Transverse colon (tissue), 4 donors: ENCODE data around the gene PALLD. TPM values are rescaled to one million over a fixed set of nuclear protein-coding genes. Genes with fewer than 3 reads are reported as not detected.
A peak's percentile ranks its signal among the peaks of the same experiment; 100 is the strongest.

Experiments
- DNase-seq: peaks from one replicate; pipeline ENCODE4 v3.0.0-alpha.2; 2019
- H3K27ac ChIP-seq, 4 donors: fragments of 200-600 bp; sonication (generic); 2 replicates each; pipeline ENCODE4 v1.5.1; 2016 to 2018; ENCODE audit warnings: inconsistent platforms in 4 of 4
- H3K27me3 ChIP-seq: fragments of 200-600 bp; sonication (generic); 2 replicates; pipeline ENCODE4 v1.5.1; 2017; ENCODE audit warnings: inconsistent platforms
- H3K36me3 ChIP-seq, 4 donors: fragments of 200-600 bp; sonication (generic); 2 replicates each; pipeline ENCODE4 v1.5.1; 2017 to 2019; ENCODE audit warnings: inconsistent platforms in 4 of 4
- H3K4me1 ChIP-seq, 4 donors: fragments of 200-600 bp; sonication (generic); 2 replicates each; pipeline ENCODE4 v1.5.1; 2017 to 2020; ENCODE audit warnings: inconsistent platforms in 4 of 4
- H3K4me3 ChIP-seq, 4 donors: fragments of 200-600 bp; sonication (generic); 1 replicate in 1 of 4; 2 replicates in 3 of 4; pipeline versions ENCODE4 v1.5.1 to v1.6.1; 2017 to 2019; ENCODE audit warnings: inconsistent platforms in 4 of 4
- H3K9me3 ChIP-seq, 2 donors: fragments of 200-600 bp; sonication (generic); 2 replicates each; pipeline ENCODE4 v1.5.1; 2017 to 2019; ENCODE audit warnings: inconsistent platforms in 2 of 2
- CTCF ChIP-seq, 5 experiments: fragments of 200-600 bp in 3 of 5; fragments of 450-650 bp in 2 of 5; sonication (generic) in 3 of 5; IDR thresholded peaks; 1 replicate in 2 of 5; 2 replicates in 3 of 5; pipeline ENCODE4 v1.5.1; 2016 to 2017; ENCODE audit warnings: antibody characterized with exemption in 5 of 5, inconsistent platforms in 3 of 5, mild to moderate bottlenecking in 2 of 5, moderate library complexity in 1 of 5
- EP300 ChIP-seq: sonication (generic); formaldehyde crosslinking; IDR thresholded peaks from one replicate; pipeline ENCODE4 v1.6.1; 2017; ENCODE audit warnings: antibody characterized with exemption, low read depth
- POLR2A ChIP-seq: fragments of 450-650 bp; IDR thresholded peaks from one replicate; pipeline ENCODE4 v1.6.1; 2016; ENCODE audit warnings: antibody characterized with exemption, mild to moderate bottlenecking, moderate library complexity
- POLR2AphosphoS5 ChIP-seq, 3 donors: sonication (generic); formaldehyde crosslinking; IDR thresholded peaks; one replicate each; pipeline ENCODE4 v1.6.1; 2016; ENCODE audit warnings: antibody characterized with exemption in 3 of 3
- WGBS, 2 donors: methylation state at CpG; one replicate each; pipeline ENCODE4 v1.1.5; 2018; ENCODE audit warnings: low coverage in 1 of 2; 5-methylcytosine and 5-hydroxymethylcytosine counted together
- in situ Hi-C, 4 donors: fragments of 200-750 bp; cut with MboI; loops; one replicate each; pipeline versions ENCODE4 v1.15.0 to v1.15.1; 2017; ENCODE audit warnings: low sequenced_read_pairs in 3 of 4, low pct_ligation_motif_present in 1 of 4, low pct_unique_long_range_greater_than_20kb in 1 of 4
- intact Hi-C: fragments of 100-400 bp; cut with DNase I; formaldehyde crosslinking; loops from one replicate; pipeline ENCODE4 v1.15.1; 2023; ENCODE audit warnings: low total_unique reads
- total RNA-seq, 4 donors: library from RNA; depleted of rRNA; stranded (reverse); fragments of >200 nt; gene quantifications; one replicate each; pipeline ENCODE4 v1.1.0, GENCODE V29; 2016

Gene PALLD
- total RNA-seq, 4 donors from 2014 or later, result 230 to 309 (median 278) TPM

DNA sequence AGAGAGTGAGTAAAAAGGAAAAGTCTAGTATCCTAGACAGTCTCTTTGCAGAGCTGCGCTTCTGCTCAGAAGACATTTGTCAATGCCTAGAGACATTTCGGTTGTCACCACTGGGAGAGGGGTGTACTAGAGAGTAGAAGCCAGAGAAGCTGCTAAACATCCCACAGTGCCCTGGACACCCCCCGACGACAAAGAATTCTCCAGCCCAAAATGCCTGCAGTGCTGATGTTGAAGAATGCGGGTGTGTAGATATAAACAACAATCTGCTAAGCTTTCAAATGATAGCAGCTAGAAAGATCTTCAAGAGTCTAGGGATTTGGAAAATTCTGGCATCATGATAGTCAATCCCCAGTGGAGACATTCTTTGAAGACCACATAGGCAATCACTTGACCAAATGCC lies 90.1 kb downstream of the PALLD start:
- in situ Hi-C loops, result loop anchor here (10.0 to 25.0 kb wide), 2 partner anchors 325 to 328 kb away; no protein-coding TSS in a partner anchor
- no peak for TF ChIP-seq EP300
- no peak for TF ChIP-seq POLR2AphosphoS5 (IDR thresholded peaks at IDR 0.05)
- no peak for TF ChIP-seq CTCF (IDR thresholded peaks at IDR 0.05)
- TF ChIP-seq POLR2A, result no peak
- H3K9me3 ChIP-seq, result no peaks in the 10 kb centered on the region
- no peak for DNase-seq
- H3K27me3 ChIP-seq, result no peaks in the 10 kb centered on the region
- H3K4me1 ChIP-seq, result peaks cover 0 to 7% (median 3%) of the 10 kb centered on the region in 4 donors
- H3K27ac ChIP-seq, result peak overlapping the region in 2 of 4 donors; percentile 32 to 64
- H3K4me3 ChIP-seq, result no peak overlapping the region
- intact Hi-C loops, result no loop called here
- H3K36me3 ChIP-seq, result no peaks in the 10 kb centered on the region
- WGBS, 2 donors, result 71 to 95% methylated on average over 3 to 5 of the region's 5 CpGs

- Histone ChIP-seq H3K27ac (peak overlapping the region in 2 of 4 donors; percentile 32 to 64), H3K4me3 (no peak overlapping the region), H3K4me1 (peaks cover 0 to 7% (median 3%) of the 10 kb centered on the region in 4 donors), H3K27me3 (no peaks in the 10 kb centered on the region), H3K9me3 (no peaks in the 10 kb centered on the region), H3K36me3 (no peaks in the 10 kb centered on the region)
- in situ Hi-C loops, result loop anchor here (10.0 to 25.0 kb wide), 2 partner anchors 325 to 327 kb away; no protein-coding TSS in a partner anchor
- WGBS, 2 donors, result 67 to 89% methylated on average over 3 to 11 of the region's 11 CpGs
- TF ChIP-seq POLR2AphosphoS5 (IDR thresholded peaks at IDR 0.05) (no peak), POLR2A (no peak), EP300 (no peak), CTCF (IDR thresholded peaks at IDR 0.05) (no peak)
- intact Hi-C loops, result no loop called here
- no peak for DNase-seq
Observed at GRCh38 chr4:168587411-168588125, 90.7 kb downstream of the PALLD start.

DNA sequence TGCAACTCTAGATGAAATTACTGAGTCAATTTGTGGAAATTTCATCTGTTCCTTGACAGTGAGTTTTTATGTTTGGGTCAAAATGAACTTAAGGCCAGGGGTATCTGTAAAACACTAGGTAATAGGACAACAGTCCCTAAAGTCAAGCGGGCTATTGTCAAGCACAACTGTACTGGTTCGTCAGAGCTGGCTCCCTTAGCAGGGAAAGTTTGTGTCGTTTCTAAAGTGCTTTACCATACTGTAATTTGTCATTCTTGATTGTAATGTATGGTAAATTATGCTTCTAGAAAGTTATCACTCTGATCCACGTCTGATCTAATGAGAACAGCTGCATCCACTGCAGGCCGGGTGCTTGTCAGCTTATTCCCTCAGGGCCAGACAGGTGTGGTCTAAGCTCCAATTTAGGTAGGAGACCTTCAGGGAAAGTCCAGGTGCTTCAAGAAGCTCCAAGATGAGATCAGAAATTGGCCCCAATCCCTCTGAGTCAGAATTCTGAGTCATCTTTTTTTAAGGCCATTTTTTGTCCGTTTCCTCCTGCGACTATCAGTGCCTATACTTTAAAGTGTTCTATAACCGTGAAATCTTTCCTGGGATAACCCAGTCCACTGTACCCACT lies 92.2 kb downstream of the PALLD start:
- no peak overlapping the region for H3K4me3 ChIP-seq
- intact Hi-C loops, result no loop called here
- WGBS, 2 donors, result 41 to 67% methylated on average over 6 to 8 of the region's 8 CpGs
- in situ Hi-C loops, result loop anchor here (10.0 to 25.0 kb wide), 2 partner anchors 323 to 326 kb away; no protein-coding TSS in a partner anchor
- no peaks in the 10 kb centered on the region for H3K9me3 ChIP-seq
- no peak for DNase-seq
- H3K36me3 ChIP-seq, result no peaks in the 10 kb centered on the region
- peak overlapping the region in 1 of 4 donors; percentile 64 for H3K27ac ChIP-seq
- no peak for TF ChIP-seq POLR2A
- TF ChIP-seq POLR2AphosphoS5 (IDR thresholded peaks at IDR 0.05), result no peak
- no peak for TF ChIP-seq EP300
- TF ChIP-seq CTCF (IDR thresholded peaks at IDR 0.05), result no peak
- no peaks in the 10 kb centered on the region for H3K27me3 ChIP-seq
- peaks cover 0 to 7% (median 3%) of the 10 kb centered on the region in 4 donors for H3K4me1 ChIP-seq

- DNase-seq, result no peak
- Histone ChIP-seq H3K27ac (no peak overlapping the region), H3K36me3 (no peaks in the 10 kb centered on the region), H3K4me1 (peaks cover 0 to under 1% (median 0%) of the 10 kb centered on the region in 4 donors), H3K27me3 (no peaks in the 10 kb centered on the region), H3K9me3 (no peaks in the 10 kb centered on the region), H3K4me3 (no peak overlapping the region)
- no peak for TF ChIP-seq EP300
- no peak for TF ChIP-seq CTCF (IDR thresholded peaks at IDR 0.05)
- TF ChIP-seq POLR2AphosphoS5 (IDR thresholded peaks at IDR 0.05), result no peak
- no peak for TF ChIP-seq POLR2A
- WGBS, 2 donors, result 56 to 70% methylated on average over 1 of the region's 1 CpG
- intact Hi-C loops, result no loop called here
- in situ Hi-C loops, result loop anchor here in 2 of 4 donors (25.0 kb wide), 1 partner anchor 320 kb away; no protein-coding TSS in a partner anchor
Observed at GRCh38 chr4:168592676-168593075, 95.8 kb downstream of the PALLD start.
